Measurements from ENCODE around the gene CCDC188.
A peak's percentile ranks its signal among the peaks of the same experiment; 100 is the strongest.

CCDC188 gene

GRCh38 chr22:20116376-20116950 is 34.4 kb downstream of the CCDC188 start:
- DNase-seq: no peak

- DNase-seq: no peak
These were observed 35.0 kb downstream of the CCDC188 start, which contains the start of gene RANBP1 for GRCh38 chr22:20115691-20116375. RANBP1 (plus strand) TSS chr22:20116104; CDS start chr22:20116185, 81 bp downstream.

GRCh38 chr22:20114506-20115475 is 36.1 kb downstream of the CCDC188 start:
- DNase-seq: no peak

- DNase-seq: no peak
These were observed 37.1 kb downstream of the CCDC188 start for GRCh38 chr22:20113551-20114310.

GRCh38 chr22:20112623-20113511 is 38.0 kb downstream of the CCDC188 start:
- DNase-seq: no peak

- no peak for DNase-seq
These were observed 38.9 kb downstream of the CCDC188 start for GRCh38 chr22:20111689-20112622.

GRCh38 chr22:20111045-20111688 is 39.7 kb downstream of the CCDC188 start:
- DNase-seq: peak; percentile 31 to 60

- DNase-seq: no peak
These were observed 40.4 kb downstream of the CCDC188 start for GRCh38 chr22:20110359-20110985.

- DNase-seq: no peak
These were observed 41.2 kb downstream of the CCDC188 start for GRCh38 chr22:20109411-20110358.

- no peak for DNase-seq
These were observed 42.1 kb downstream of the CCDC188 start for GRCh38 chr22:20108757-20109230.

GRCh38 chr22:20107951-20108756 is 42.7 kb downstream of the CCDC188 start:
- DNase-seq: no peak

- DNase-seq: no peak
These were observed 43.4 kb downstream of the CCDC188 start for GRCh38 chr22:20107471-20107901.

GRCh38 chr22:20106849-20107237 is 44.0 kb downstream of the CCDC188 start:
- DNase-seq: no peak

GRCh38 chr22:20106205-20106848 is 44.5 kb downstream of the CCDC188 start:
- DNase-seq: peak; percentile 91 to 98

GRCh38 chr22:20105456-20106204 is 45.2 kb downstream of the CCDC188 start:
- no peak for DNase-seq
